ENCODE measurements around the gene MTX2. TPM values are rescaled to one million over a fixed set of nuclear protein-coding genes. Genes with fewer than 3 reads are reported as not detected.

MTX2 gene
- total and polyA plus RNA-seq, 4 donors, result 11.8 to 23.5 (median 12.7) TPM

DNA sequence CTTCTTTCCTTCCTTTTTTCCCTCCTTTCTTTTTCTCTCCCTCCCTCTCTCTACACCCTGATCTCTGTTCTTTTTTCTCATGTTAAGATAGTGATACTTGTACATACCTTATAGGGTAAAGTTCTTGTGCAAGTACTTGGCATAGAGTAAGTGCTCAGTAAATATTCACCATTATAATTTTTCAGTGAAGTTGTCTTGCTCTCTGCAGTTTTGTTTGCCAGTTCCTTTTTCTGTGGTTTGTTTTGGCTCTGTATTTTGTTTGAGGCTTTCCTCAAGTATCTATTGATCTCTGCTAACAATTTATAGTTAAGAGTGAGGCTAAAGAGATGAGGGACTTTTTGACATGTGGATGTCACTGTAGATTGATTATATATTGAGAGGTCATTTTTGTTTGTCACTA, 48.0 kb downstream of the MTX2 start:
- no peak for DNase-seq (ENCODE audit: low spot score)
- peaks cover 0 to 9% (median 7%) of the 10 kb centered on the region in 4 donors for H3K4me1 ChIP-seq (ENCODE audit: control insufficient read depth in 4 of 4, insufficient read depth in 4 of 4, low read length in 3 of 4)
- no peaks in the 10 kb centered on the region for H3K27me3 ChIP-seq (ENCODE audit: control insufficient read depth in 4 of 4, insufficient read depth in 4 of 4, low read length in 3 of 4)
- no peaks in the 10 kb centered on the region for H3K9me3 ChIP-seq (ENCODE audit: control insufficient read depth in 4 of 4, low read length in 3 of 4)
- TF ChIP-seq, protein P1, sequence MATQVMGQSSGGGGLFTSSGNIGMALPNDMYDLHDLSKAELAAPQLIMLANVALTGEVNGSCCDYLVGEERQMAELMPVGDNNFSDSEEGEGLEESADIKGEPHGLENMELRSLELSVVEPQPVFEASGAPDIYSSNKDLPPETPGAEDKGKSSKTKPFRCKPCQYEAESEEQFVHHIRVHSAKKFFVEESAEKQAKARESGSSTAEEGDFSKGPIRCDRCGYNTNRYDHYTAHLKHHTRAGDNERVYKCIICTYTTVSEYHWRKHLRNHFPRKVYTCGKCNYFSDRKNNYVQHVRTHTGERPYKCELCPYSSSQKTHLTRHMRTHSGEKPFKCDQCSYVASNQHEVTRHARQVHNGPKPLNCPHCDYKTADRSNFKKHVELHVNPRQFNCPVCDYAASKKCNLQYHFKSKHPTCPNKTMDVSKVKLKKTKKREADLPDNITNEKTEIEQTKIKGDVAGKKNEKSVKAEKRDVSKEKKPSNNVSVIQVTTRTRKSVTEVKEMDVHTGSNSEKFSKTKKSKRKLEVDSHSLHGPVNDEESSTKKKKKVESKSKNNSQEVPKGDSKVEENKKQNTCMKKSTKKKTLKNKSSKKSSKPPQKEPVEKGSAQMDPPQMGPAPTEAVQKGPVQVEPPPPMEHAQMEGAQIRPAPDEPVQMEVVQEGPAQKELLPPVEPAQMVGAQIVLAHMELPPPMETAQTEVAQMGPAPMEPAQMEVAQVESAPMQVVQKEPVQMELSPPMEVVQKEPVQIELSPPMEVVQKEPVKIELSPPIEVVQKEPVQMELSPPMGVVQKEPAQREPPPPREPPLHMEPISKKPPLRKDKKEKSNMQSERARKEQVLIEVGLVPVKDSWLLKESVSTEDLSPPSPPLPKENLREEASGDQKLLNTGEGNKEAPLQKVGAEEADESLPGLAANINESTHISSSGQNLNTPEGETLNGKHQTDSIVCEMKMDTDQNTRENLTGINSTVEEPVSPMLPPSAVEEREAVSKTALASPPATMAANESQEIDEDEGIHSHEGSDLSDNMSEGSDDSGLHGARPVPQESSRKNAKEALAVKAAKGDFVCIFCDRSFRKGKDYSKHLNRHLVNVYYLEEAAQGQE (IDR thresholded peaks at IDR 0.05), result no peak
- TF ChIP-seq RXRA (IDR thresholded peaks at IDR 0.05), result no peak
- no peak for TF ChIP-seq HNF4A (conservative IDR thresholded peaks at IDR 0.05)
- no peak for TF ChIP-seq ZBTB33 (IDR thresholded peaks at IDR 0.05)
- no peak for TF ChIP-seq YY1 (IDR thresholded peaks at IDR 0.05)
- TF ChIP-seq, protein P2, sequence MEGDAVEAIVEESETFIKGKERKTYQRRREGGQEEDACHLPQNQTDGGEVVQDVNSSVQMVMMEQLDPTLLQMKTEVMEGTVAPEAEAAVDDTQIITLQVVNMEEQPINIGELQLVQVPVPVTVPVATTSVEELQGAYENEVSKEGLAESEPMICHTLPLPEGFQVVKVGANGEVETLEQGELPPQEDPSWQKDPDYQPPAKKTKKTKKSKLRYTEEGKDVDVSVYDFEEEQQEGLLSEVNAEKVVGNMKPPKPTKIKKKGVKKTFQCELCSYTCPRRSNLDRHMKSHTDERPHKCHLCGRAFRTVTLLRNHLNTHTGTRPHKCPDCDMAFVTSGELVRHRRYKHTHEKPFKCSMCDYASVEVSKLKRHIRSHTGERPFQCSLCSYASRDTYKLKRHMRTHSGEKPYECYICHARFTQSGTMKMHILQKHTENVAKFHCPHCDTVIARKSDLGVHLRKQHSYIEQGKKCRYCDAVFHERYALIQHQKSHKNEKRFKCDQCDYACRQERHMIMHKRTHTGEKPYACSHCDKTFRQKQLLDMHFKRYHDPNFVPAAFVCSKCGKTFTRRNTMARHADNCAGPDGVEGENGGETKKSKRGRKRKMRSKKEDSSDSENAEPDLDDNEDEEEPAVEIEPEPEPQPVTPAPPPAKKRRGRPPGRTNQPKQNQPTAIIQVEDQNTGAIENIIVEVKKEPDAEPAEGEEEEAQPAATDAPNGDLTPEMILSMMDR (IDR thresholded peaks at IDR 0.05; ENCODE audit: low read depth, low read length, missing input control), result no peak
- TF ChIP-seq, protein P3, sequence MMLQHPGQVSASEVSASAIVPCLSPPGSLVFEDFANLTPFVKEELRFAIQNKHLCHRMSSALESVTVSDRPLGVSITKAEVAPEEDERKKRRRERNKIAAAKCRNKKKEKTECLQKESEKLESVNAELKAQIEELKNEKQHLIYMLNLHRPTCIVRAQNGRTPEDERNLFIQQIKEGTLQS (IDR thresholded peaks at IDR 0.05), result no peak
- TF ChIP-seq RAD21 (IDR thresholded peaks at IDR 0.05), result no peak
- no peak for TF ChIP-seq GABPA (IDR thresholded peaks at IDR 0.05 in 1 of 2, conservative IDR thresholded peaks at IDR 0.05 in 1 of 2)
- TF ChIP-seq FOXA1 (IDR thresholded peaks at IDR 0.05), result no peak
- TF ChIP-seq SP1 (IDR thresholded peaks at IDR 0.05), result no peak
- TF ChIP-seq EGR1 (IDR thresholded peaks at IDR 0.05; ENCODE audit: low read depth in 2 of 2), result no peak
- no peak for TF ChIP-seq HNF4G (IDR thresholded peaks at IDR 0.05)
- no peak for TF ChIP-seq NR2F2 (IDR thresholded peaks at IDR 0.05)
- TF ChIP-seq, protein P4, sequence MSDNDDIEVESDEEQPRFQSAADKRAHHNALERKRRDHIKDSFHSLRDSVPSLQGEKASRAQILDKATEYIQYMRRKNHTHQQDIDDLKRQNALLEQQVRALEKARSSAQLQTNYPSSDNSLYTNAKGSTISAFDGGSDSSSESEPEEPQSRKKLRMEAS (IDR thresholded peaks at IDR 0.05), result no peak
- no peak for TF ChIP-seq TAF1 (conservative IDR thresholded peaks at IDR 0.05)
- TF ChIP-seq FOXA2 (IDR thresholded peaks at IDR 0.05), result no peak
- peaks cover 0 to 2% (median under 1%) of the 10 kb centered on the region in 4 donors for H3K36me3 ChIP-seq (ENCODE audit: control insufficient read depth in 4 of 4, insufficient read depth in 3 of 4, low read depth in 1 of 4, low read length in 3 of 4)
- no peak overlapping the region for H3K9ac ChIP-seq (ENCODE audit: low read depth in 1 of 2, low read length in 2 of 2)
- no peak overlapping the region for H3K4me3 ChIP-seq (ENCODE audit: low read depth in 1 of 3, low read length in 3 of 3)
- H3K27ac ChIP-seq (ENCODE audit: low read depth in 1 of 2, low read length in 2 of 2), result no peak overlapping the region

All from liver (tissue), 9 donors.